H1 (cell line): ENCODE measurements around the gene NXPH4. TPM values are rescaled to one million over a fixed set of nuclear protein-coding genes. Genes with fewer than 3 reads are reported as not detected.
A peak's percentile ranks its signal among the peaks of the same experiment; 100 is the strongest.

Experiments used
- ASH2L ChIP-seq: fragments of 200-600, 300-600 bp; sonication (generic); IDR thresholded peaks from one replicate; pipeline ENCODE4 v1.7.1; 2017; ENCODE audit warnings: low read length
- BACH1 ChIP-seq: IDR thresholded peaks from 2 replicates; pipeline ENCODE4 v1.6.1; 2012; ENCODE audit warnings: low read length, improper control_type of control experiment
- CHD7 ChIP-seq: fragments of 300-600 bp; sonication (generic); IDR thresholded peaks from 2 replicates; pipeline ENCODE4 v1.7.1; 2012; ENCODE audit warnings: low read length, moderate library complexity, mild to moderate bottlenecking, inconsistent platforms; ENCODE audit not compliant: insufficient replicate concordance
- CTCF ChIP-seq, 3 experiments: IDR thresholded peaks; 1 replicate in 2 of 3; 2 replicates in 1 of 3; pipeline versions ENCODE4 v1.5.1 to v1.6.1; 2011; ENCODE audit warnings: low read length in 3 of 3, mild to moderate bottlenecking in 3 of 3, inconsistent platforms in 2 of 3, low read depth in 1 of 3, moderate library complexity in 1 of 3; ENCODE audit not compliant: insufficient read depth in 1 of 3; ENCODE audit errors: control extremely low read depth in 1 of 3
- KDM5A ChIP-seq: fragments of 200-600 bp; IDR thresholded peaks from 2 replicates; pipeline ENCODE4 v1.7.1; 2012; ENCODE audit warnings: mild to moderate bottlenecking, low read length, inconsistent platforms, mixed read lengths
- MAFK ChIP-seq: IDR thresholded peaks from 2 replicates; pipeline ENCODE4 v1.6.1; 2012; ENCODE audit warnings: low read depth, mild to moderate bottlenecking, improper control_type of control experiment, low read length
- RXRA ChIP-seq: IDR thresholded peaks from 2 replicates; pipeline ENCODE4 v1.6.1; 2011; ENCODE audit warnings: low read depth, mild to moderate bottlenecking, low read length, moderate library complexity; ENCODE audit not compliant: insufficient read depth
- polyA plus RNA-seq, 7 experiments: library from polyadenylated mRNA; depleted of rRNA in 3 of 7; stranded (reverse) in 5 of 7; unstranded in 2 of 7; fragments of >200 nt in 5 of 7; fragments of 200-250 nt in 2 of 7; gene quantifications; 1 replicate in 5 of 7; 2 replicates in 1 of 7; 4 replicates in 1 of 7; pipeline versions ENCODE4 v1.2.1 to v1.2.3, GENCODE V29; 2011 to 2013; ENCODE audit warnings: missing spikeins in 2 of 7, mixed read lengths in 2 of 7
- total RNA-seq: library from RNA; stranded (reverse); fragmentation: NEBNext Ultra II Directional; extraction: Animal tissue kit (Norgen Biotek cat#: 25700); gene quantifications from 2 replicates; pipeline ENCODE4 v1.2.1, GENCODE V29; 2021

Gene NXPH4
- total and polyA plus RNA-seq, 2 of the 8 experiments (the other 6 are each of a cell fraction or from before 2014, with no cell fraction given) = 0.92 to 1.7 TPM

- no peak for TF ChIP-seq ASH2L
- TF ChIP-seq CTCF (IDR thresholded peaks at IDR 0.05; ENCODE audit: control extremely low read depth in 1 of 3, insufficient read depth in 1 of 3, low read depth in 1 of 3, low read length in 3 of 3) = peak in 2 of 3 experiments; percentile 87 to 93; a peak in 3 of 4 replicates
- no peak for TF ChIP-seq RXRA
- no peak for TF ChIP-seq CHD7
- TF ChIP-seq KDM5A = no peak
- no peak for TF ChIP-seq BACH1
- no peak for TF ChIP-seq MAFK
Observed at GRCh38 chr12:57175428-57176138, 41.0 kb upstream of the NXPH4 start (continued).
